Naive thymus-derived CD8-positive, alpha-beta T cell (primary cell): ENCODE measurements around the gene MTNR1B. TPM values are rescaled to one million over a fixed set of nuclear protein-coding genes. Genes with fewer than 3 reads are reported as not detected.

Experiments
- ATAC-seq, 2 donors: fragments of 150-1000 bp; cut with Tn5 transposase in 1 of 2; sonication (Bioruptor Pico), chemical (Tn5 transposase) in 1 of 2; 1 replicate in 1 of 2; 2 replicates in 1 of 2; pipeline ENCODE4 v1.10.0; 2021; ENCODE audit warnings: mild to moderate bottlenecking in 2 of 2, moderate library complexity in 2 of 2
- POLR2A ChIA-PET: fragments of 350-600 bp; sonication (Branson Sonifier 250); formaldehyde crosslinking; loops from one replicate; lab custom pipeline; 2021; ENCODE audit warnings: antibody characterized with exemption; lab: Charles Lee
- DNase-seq, 10 donors: peaks; one replicate each; pipeline versions ENCODE4 v3.0.0 to v3.0.0-alpha.2; 2020 to 2022
- H3K27ac Mint-ChIP-seq, 10 donors: one replicate each; pipeline ENCODE4 v1.8.0; 2020 to 2022; ENCODE audit warnings: mild to moderate bottlenecking in 10 of 10, mixed read lengths in 10 of 10, moderate library complexity in 4 of 10, inconsistent platforms in 1 of 10
- H3K27me3 Mint-ChIP-seq, 5 donors: one replicate each; pipeline ENCODE4 v1.8.0; 2021 to 2022; ENCODE audit warnings: mixed read lengths in 5 of 5
- H3K36me3 Mint-ChIP-seq, 3 donors: one replicate each; pipeline ENCODE4 v1.8.0; 2020 to 2022; ENCODE audit warnings: mixed read lengths in 3 of 3, mild to moderate bottlenecking in 2 of 3, inconsistent platforms in 1 of 3
- H3K4me1 Mint-ChIP-seq, 4 donors: one replicate each; pipeline ENCODE4 v1.8.0; 2021 to 2022; ENCODE audit warnings: mixed read lengths in 4 of 4
- H3K4me3 Mint-ChIP-seq, 10 donors: one replicate each; pipeline ENCODE4 v1.8.0; 2020 to 2022; ENCODE audit warnings: mild to moderate bottlenecking in 10 of 10, mixed read lengths in 10 of 10, moderate library complexity in 6 of 10, inconsistent platforms in 1 of 10
- H3K9me3 Mint-ChIP-seq, 9 donors: one replicate each; pipeline ENCODE4 v1.8.0; 2020 to 2022; ENCODE audit warnings: mixed read lengths in 9 of 9, mild to moderate bottlenecking in 3 of 9, inconsistent platforms in 1 of 9, moderate library complexity in 1 of 9
- polyA plus RNA-seq, 3 donors: library from polyadenylated mRNA; unstranded; fragments of 300-500 nt; fragmentation: Illumina TruSeq; gene quantifications; one replicate each; pipeline ENCODE4 v1.2.3, GENCODE V29; 2021
- total RNA-seq, 8 experiments: library from RNA in 2 of 8; stranded (reverse) in 2 of 8; gene quantifications; one replicate each; pipeline ENCODE4 v1.2.3 and lab custom pipeline; 2021 to 2026

MTNR1B gene
- total and polyA plus RNA-seq, 5 experiments from 2014 or later: not detected

DNA sequence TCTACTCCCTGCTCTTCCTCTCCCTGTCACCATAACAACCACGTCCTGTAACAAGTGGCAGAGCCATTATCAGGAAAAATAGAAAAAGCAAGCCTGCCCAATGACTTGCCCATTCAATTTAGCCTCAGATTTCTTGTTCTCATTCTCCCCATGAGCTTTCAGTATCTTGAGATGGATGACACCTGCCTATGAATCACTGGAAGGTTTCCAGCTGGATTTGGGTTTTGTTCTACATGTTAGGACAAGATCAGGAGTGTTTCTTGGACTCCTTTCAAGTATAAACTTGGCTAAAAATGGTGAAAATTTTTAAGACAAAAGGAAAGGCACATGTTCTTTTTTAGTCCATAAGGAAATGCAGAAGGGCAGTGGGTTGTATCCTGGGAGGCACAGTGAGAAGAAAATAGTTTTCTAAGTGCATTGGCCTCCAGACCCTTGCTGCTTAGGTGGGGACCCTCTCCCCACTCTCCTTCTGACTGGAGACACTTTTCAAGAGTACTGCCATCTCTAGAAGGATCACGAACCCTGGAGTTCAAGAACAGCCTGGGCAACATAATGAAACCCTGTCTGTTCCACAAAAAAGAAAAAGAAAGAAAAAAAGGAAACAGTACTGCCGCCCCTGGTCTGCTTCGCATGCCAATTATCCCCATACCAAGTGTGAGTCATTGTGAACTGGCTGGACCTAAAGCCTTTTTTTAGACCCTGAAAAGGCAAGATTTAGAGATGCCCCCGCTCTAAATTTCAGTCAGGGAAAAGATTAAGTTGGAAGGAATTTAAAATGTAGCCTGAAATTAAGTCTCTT is 51.0 kb downstream of the MTNR1B start:
- Mint-ChIP-seq H3K27me3 (peaks cover 3 to 22% (median 15%) of the 10 kb centered on the region in 5 donors), H3K9me3 (peaks cover 0 to 7% (median 1%) of the 10 kb centered on the region in 9 donors), H3K4me3 (no peak overlapping the region), H3K4me1 (no peaks in the 10 kb centered on the region), H3K36me3 (no peaks in the 10 kb centered on the region), H3K27ac (no peak overlapping the region)
- POLR2A ChIA-PET: no interaction called here
- ATAC-seq: no peak
- DNase-seq: no peak

DNA sequence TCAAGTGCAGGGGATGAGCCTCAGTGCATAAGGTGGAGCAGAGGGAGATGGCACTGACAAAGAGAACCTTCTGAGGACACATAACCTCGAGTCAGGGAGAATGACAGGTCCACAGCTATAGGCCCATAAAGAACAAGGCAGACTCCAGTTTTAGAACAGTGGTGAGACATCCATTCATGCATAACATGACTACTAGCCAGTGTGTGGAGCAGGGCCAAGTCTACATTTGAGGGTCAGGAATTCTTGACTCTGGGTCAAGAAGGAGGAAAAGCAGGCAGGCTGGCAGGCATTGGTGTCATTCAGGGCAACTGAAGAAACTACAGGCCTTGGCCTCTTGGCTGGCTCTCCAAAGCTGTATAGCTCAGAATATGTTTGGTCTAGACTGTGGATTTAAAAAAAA is 54.9 kb downstream of the MTNR1B start:
- DNase-seq (no peak), ATAC-seq (no peak)
- POLR2A ChIA-PET: no interaction called here
- Mint-ChIP-seq H3K4me3 (no peak overlapping the region), H3K27ac (no peak overlapping the region), H3K36me3 (no peaks in the 10 kb centered on the region), H3K27me3 (peaks cover 0 to 13% (median 8%) of the 10 kb centered on the region in 5 donors), H3K9me3 (no peaks in the 10 kb centered on the region), H3K4me1 (no peaks in the 10 kb centered on the region)

GRCh38 chr11:93025558-93026255 is 56.3 kb downstream of the MTNR1B start:
- H3K9me3 Mint-ChIP-seq: no peaks in the 10 kb centered on the region
- H3K36me3 Mint-ChIP-seq: no peaks in the 10 kb centered on the region
- H3K4me1 Mint-ChIP-seq: no peaks in the 10 kb centered on the region

GRCh38 chr11:93028960-93029522 is 59.6 kb downstream of the MTNR1B start:
- H3K27me3 Mint-ChIP-seq: peaks cover 0 to 9% (median 2%) of the 10 kb centered on the region in 5 donors
- no peak overlapping the region for H3K27ac Mint-ChIP-seq
- no peaks in the 10 kb centered on the region for H3K9me3 Mint-ChIP-seq
- no peaks in the 10 kb centered on the region for H3K4me1 Mint-ChIP-seq
- H3K36me3 Mint-ChIP-seq: no peaks in the 10 kb centered on the region
- DNase-seq (no peak), ATAC-seq (no peak)
- POLR2A ChIA-PET: no interaction called here
- no peak overlapping the region for H3K4me3 Mint-ChIP-seq

More at GRCh38 chr11:93025558-93026255, 56.3 kb downstream of the MTNR1B start:
- Mint-ChIP-seq H3K27me3 (peaks cover 0 to 8% (median 3%) of the 10 kb centered on the region in 5 donors), H3K4me3 (no peak overlapping the region), H3K27ac (no peak overlapping the region)
- ATAC-seq (no peak), DNase-seq (no peak)
- POLR2A ChIA-PET: no interaction called here

DNA sequence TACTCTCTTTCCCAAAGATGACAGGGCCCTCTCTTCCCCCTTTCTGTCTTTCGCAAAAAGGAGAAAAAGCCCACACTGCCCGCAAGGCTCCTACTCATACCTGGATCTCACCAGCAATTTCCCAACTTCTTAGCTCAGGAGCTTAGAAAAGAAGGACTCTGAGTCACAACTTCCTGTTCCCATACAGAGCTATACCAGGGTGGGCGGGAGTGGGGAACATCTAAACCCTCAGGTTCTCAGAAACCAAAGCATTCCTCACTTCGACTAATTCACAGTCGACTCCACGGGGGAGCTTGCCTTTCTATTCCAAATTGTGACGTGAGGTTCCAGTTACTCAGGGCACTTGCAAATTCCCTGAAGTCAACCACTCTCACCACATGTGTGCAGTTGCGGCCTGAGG is 61.9 kb downstream of the MTNR1B start:
- no peak for DNase-seq
- H3K36me3 Mint-ChIP-seq: no peaks in the 10 kb centered on the region
- no peaks in the 10 kb centered on the region for H3K4me1 Mint-ChIP-seq
- POLR2A ChIA-PET: no interaction called here
- H3K9me3 Mint-ChIP-seq: no peaks in the 10 kb centered on the region
- no peak overlapping the region for H3K27ac Mint-ChIP-seq
- peaks cover 0 to 9% (median 3%) of the 10 kb centered on the region in 5 donors for H3K27me3 Mint-ChIP-seq
- H3K4me3 Mint-ChIP-seq: no peak overlapping the region
- ATAC-seq: no peak

Other genes starting within 250 kb of the MTNR1B start
- 10 to 100 TPM; 20.2 to 23.8 TPM for gene SLC36A4, start 228.3 kb downstream of the MTNR1B start, total RNA-seq
- gene SLC36A4, start 228.3 kb downstream of the MTNR1B start, polyA plus RNA-seq: 10 to 100 TPM; 25.6 to 27.8 (median 26.8) TPM